ENCODE measurements around the gene PARD6G. TPM values are rescaled to one million over a fixed set of nuclear protein-coding genes. Genes with fewer than 3 reads are reported as not detected.

The PARD6G gene
- total and polyA plus RNA-seq, 7 donors, result 1.2 to 13.0 (median 7.8) TPM; not detected in 1

DNA sequence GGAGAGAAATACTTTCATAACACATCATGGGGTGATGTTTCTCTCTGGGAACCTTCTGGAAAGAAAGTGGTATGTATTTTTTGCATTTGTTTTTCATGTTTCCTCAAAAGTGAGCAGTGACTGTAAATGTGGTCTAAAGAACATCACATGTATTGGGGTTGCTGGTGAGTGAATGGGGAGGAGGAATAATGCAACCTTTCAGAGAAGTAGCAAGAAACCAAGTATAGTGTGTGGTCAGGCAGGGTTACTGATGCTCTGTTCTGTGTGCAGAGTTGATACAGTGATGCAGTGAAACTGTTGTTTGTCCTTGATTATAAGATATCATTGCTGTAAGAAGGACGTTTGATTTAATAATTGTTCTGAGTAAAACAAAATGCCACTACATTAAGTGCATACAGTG, 114.2 kb downstream of the PARD6G start:
- H3K27me3 ChIP-seq, result no peaks in the 10 kb centered on the region
- H3K4me1 ChIP-seq, result peaks cover 0 to 16% (median 0%) of the 10 kb centered on the region in 4 donors
- H3K27ac ChIP-seq, result no peak overlapping the region
- no peaks in the 10 kb centered on the region for H3K9me3 ChIP-seq
- WGBS, 2 donors, result 65 to 83% methylated on average over 1 of the region's 1 CpG
- peaks cover 9 to 51% (median 38%) of the 10 kb centered on the region in 4 donors for H3K36me3 ChIP-seq
- TF ChIP-seq POLR2A (IDR thresholded peaks at IDR 0.05) (no peak), POLR2AphosphoS5 (IDR thresholded peaks at IDR 0.05) (no peak), EP300 (IDR thresholded peaks at IDR 0.05) (no peak), CTCF (IDR thresholded peaks at IDR 0.05) (no peak)
- no peak for DNase-seq
- H3K4me3 ChIP-seq, result no peak overlapping the region
- intact Hi-C loops (cut with DNase I), result no loop called here

DNA sequence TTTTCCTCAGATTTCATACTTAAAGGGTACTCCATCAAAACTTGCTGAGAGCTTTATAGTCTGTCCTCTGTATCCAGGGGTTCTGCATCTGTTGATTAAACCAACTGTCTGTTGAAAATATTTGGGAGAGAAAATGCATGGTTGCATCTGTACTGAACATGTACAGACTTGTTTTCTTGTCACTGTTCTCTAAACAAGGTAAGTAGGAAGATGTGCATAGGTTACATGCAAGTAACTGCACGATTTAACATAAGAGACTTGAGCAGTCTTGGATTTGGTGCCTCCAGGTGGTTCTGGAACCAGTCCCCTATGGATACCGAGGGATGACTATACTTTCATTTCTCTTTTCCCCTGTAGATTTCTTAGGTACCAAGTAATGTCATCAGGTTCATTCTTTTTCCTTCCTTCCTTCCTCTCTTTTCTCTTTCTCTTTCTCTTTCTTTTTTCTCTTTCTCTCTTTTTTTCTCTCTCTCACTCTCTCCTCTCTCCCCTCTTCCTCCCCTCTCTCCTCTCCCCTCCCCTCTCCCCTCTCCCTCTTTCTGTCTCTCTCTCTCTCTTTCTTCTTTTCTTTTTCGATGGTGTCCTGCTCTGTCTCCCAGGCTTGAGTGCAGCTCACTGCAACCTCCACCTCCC, 115.0 kb downstream of the PARD6G start:
- intact Hi-C loops (cut with DNase I), result no loop called here
- H3K9me3 ChIP-seq, result no peaks in the 10 kb centered on the region
- no peak overlapping the region for H3K4me3 ChIP-seq
- TF ChIP-seq EP300 (IDR thresholded peaks at IDR 0.05) (no peak), POLR2A (IDR thresholded peaks at IDR 0.05) (no peak), POLR2AphosphoS5 (IDR thresholded peaks at IDR 0.05) (no peak), CTCF (IDR thresholded peaks at IDR 0.05) (no peak)
- no peak overlapping the region for H3K27ac ChIP-seq
- H3K27me3 ChIP-seq, result no peaks in the 10 kb centered on the region
- H3K4me1 ChIP-seq, result peaks cover 0 to 16% (median 0%) of the 10 kb centered on the region in 4 donors
- DNase-seq, result no peak
- peaks cover 8 to 43% (median 30%) of the 10 kb centered on the region in 4 donors for H3K36me3 ChIP-seq
- 87 to 92% methylated on average over 3 of the region's 3 CpGs for WGBS, 2 donors

- DNase-seq, result no peak
These were observed 116.8 kb downstream of the PARD6G start for GRCh38 chr18:80130555-80130954.

GRCh38 chr18:80129672-80130367, 117.5 kb downstream of the PARD6G start:
- H3K36me3 ChIP-seq, result peaks cover 0 to 18% (median 9%) of the 10 kb centered on the region in 4 donors
- no peak overlapping the region for H3K4me3 ChIP-seq
- no peak for TF ChIP-seq POLR2A (IDR thresholded peaks at IDR 0.05)
- TF ChIP-seq EP300 (IDR thresholded peaks at IDR 0.05), result no peak
- intact Hi-C loops (cut with DNase I), result no loop called here
- no peak for DNase-seq
- no peaks in the 10 kb centered on the region for H3K9me3 ChIP-seq
- 85 to 97% methylated on average over 7 of the region's 7 CpGs for WGBS, 2 donors
- H3K27me3 ChIP-seq, result no peaks in the 10 kb centered on the region
- peaks cover 0 to 16% (median 0%) of the 10 kb centered on the region in 4 donors for H3K4me1 ChIP-seq
- H3K27ac ChIP-seq, result no peak overlapping the region

More at GRCh38 chr18:80130555-80130954, 116.8 kb downstream of the PARD6G start:
- H3K9me3 ChIP-seq, result no peaks in the 10 kb centered on the region
- H3K27me3 ChIP-seq, result no peaks in the 10 kb centered on the region
- no peak overlapping the region for H3K27ac ChIP-seq
- H3K36me3 ChIP-seq, result peaks cover 0 to 26% (median 12%) of the 10 kb centered on the region in 4 donors
- TF ChIP-seq CTCF (IDR thresholded peaks at IDR 0.05) (no peak), EP300 (IDR thresholded peaks at IDR 0.05) (no peak)
- intact Hi-C loops (cut with DNase I), result no loop called here
- peaks cover 0 to 16% (median 0%) of the 10 kb centered on the region in 4 donors for H3K4me1 ChIP-seq
- 71 to 97% methylated on average over 5 of the region's 5 CpGs for WGBS, 2 donors
- no peak overlapping the region for H3K4me3 ChIP-seq

DNA sequence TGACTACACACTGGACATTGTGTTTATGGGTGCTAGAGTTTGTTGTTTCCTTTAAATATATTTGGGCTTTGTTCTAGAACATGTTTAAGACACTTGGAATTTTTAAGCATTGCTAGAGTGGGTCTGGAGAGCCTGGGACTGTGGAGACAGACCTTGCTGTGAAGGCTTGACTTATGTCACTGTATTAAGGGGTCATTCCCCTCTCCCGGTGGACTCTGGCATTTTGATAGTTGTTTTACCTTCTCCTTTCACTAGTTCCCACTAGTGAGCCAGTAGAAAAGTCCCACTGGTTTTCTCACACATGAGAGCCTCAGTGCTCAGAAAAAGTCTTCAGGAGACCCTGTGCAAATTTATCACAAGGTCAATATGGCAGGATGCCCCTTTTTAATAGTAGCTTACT, 119.7 kb downstream of the PARD6G start:
- 94 to 100% methylated on average over 1 of the region's 1 CpG for WGBS, 2 donors
- no peaks in the 10 kb centered on the region for H3K36me3 ChIP-seq
- TF ChIP-seq CTCF (IDR thresholded peaks at IDR 0.05) (no peak), EP300 (IDR thresholded peaks at IDR 0.05) (no peak), POLR2AphosphoS5 (IDR thresholded peaks at IDR 0.05) (no peak), POLR2A (IDR thresholded peaks at IDR 0.05) (no peak)
- no peak overlapping the region for H3K27ac ChIP-seq
- no peaks in the 10 kb centered on the region for H3K9me3 ChIP-seq
- intact Hi-C loops (cut with DNase I), result no loop called here
- H3K4me1 ChIP-seq, result peaks cover 0 to 16% (median 0%) of the 10 kb centered on the region in 4 donors
- no peak for DNase-seq
- no peak overlapping the region for H3K4me3 ChIP-seq
- no peaks in the 10 kb centered on the region for H3K27me3 ChIP-seq

Measured in sigmoid colon (tissue), 7 donors.